GM21825 (cell line): ENCODE data around the gene HLTF.
"Not testable (repeated sequence)": the region's sequence is repeated elsewhere in the genome, so short reads cannot be mapped to it uniquely, and the experiment has no call there.

Experiments used
- ATAC-seq: cut with Tn5 transposase; IDR thresholded peaks from one replicate; pipeline ENCODE4 v1.9.1; 2021; ENCODE audit warnings: mild to moderate bottlenecking, moderate library complexity; ENCODE audit not compliant: unreplicated experiment

HLTF gene

DNA sequence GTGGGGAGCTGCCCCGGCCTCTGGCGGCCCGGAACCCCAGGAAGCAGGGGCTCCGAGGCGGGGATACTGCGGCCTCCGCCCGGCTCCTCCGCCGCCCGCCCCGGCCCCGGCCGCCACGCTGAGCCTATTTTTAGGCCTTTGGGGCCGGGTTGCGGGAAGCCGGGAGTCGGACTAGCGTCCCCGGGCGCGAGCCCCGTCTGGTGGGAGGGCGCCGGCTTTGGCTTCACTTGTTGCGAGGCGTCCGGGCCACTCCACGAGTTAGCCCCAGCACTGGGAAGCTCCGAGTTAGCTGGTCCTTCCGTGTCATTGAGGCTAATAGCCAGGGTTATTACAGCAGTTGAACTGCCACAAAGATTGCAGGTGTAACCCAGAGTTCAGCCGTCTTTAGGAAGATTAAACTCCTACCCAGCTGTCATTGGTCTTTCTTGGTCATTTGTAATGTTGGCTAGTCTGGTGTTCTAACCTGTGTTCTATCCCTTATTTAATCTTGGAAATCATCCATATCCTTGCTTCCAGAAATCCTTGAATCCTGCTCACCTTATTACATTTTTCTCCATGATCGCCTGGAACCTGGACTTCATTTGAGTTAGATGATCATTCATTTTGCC is 94.2 kb downstream of the HLTF start:
- ATAC-seq, result peak; percentile 28

DNA sequence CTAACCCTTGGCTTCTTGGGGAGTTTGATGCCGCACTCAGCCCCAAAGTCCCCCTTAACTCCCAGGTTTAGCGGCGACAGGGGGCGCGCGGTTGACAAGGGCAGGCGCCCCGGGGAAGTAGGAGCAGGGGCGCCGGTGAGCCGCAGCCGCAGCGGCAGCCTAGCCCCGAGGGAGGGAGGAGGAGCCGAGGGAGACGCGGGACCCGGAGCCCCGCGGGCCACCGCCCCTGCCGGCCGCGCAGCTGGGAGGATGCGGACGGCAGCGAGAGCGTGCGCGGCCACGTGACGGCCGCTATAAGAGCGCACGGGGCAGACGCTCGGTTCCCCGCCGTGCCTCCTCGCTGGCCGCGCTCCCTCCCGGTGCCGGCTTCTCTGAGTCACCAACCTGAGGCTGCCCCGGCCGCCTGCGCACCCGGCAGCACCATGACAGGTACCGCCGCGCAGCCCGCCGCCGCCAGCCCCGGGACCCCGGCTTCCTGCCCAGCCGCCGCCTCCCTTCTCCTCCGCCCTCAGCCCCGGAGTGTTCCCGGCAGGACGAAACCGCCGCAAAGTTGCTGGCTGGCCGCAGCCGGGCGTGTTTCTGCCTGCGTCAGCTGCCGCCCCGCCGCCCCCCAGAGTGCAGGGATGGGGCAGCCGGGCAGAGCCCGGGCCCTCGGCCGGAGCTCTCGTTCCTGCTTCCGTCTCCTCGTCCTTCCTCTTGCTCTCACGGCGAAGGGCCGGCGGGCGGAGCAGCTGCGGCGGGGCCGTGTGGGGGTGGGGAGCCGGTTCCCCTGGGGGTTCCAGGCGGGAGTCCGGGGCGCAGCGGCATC is 94.9 kb downstream of the HLTF start, which contains the start of gene GYG1:
TSS of gene GYG1 (plus strand) at position 322 of the 808 bp plus-strand sequence. CDS start at position 423, 101 bp downstream.
- peak; percentile 83 for ATAC-seq

DNA sequence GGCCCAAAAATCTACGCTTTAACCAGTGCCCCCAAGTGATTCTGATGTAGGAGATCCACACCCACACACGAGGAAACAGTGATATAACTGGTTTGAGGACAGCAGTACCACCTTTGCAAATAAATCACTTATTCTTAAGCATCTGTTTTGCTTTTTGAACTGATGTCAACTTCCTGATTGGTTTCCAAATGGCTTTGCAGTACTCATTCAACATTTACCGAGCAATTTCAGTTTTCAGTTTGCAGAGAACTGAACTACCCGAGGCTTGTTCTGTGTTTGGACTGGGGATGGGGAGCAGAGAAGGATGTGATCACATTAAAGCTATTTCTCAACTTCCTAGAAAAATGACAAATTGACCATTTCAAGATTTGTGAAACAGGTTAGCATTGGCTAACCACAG is 96.1 kb downstream of the HLTF start:
- peak; percentile 33 for ATAC-seq

DNA sequence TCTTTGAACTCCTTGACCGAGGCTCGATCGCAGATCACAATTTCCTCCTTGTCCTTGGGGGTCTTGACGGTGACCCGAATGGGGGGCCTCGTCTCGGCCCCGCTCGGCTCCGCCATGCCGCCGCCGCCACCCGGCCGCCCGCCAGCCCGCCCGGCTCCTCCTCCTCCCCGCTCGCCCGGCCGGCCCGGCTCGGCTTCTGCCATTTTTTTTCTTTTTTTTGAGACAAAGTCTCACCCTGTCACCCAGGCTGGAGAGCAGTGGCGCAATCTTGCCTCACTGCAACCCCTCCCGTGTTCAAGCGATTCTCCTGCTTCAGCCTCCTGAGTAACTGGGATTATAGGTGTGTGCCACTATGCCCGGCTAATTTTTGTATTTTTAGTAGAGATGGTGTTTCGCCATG is 98.8 kb downstream of the HLTF start:
- not testable (repeated sequence) for ATAC-seq

- ATAC-seq, result no peak
Observed at GRCh38 chr3:148981273-148981672, 105.1 kb downstream of the HLTF start.
